Measurements from ENCODE around the gene SLC24A5. TPM values are rescaled to one million over a fixed set of nuclear protein-coding genes. Genes with fewer than 3 reads are reported as not detected.

The SLC24A5 gene
- total RNA-seq, 5 donors from 2014 or later (not counting 1 experiment from before 2014, with no cell fraction given): not detected

DNA sequence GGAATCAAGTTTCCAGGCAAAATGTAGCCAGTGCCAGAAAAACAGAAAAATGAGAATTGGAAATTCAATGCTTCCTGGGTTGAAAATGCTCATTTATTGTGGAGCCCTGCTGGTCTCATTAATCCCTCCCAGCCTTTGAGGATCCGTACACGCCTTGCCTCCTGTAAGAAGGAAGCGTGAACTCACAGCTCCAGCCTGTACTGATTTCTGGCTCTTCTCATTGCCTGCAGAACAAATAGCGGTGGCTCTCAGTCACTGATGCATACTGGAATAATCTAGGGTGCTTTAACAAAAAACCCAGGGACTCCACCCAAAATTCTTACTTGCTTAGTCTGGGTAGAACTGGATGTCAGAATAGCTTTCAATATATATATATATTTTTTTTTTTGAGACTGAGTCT, 29.3 kb upstream of the SLC24A5 start:
- 85% methylated on average over 3 of the region's 4 CpGs for WGBS (ENCODE audit: insufficient coverage)
- Mint-ChIP-seq H3K36me3 (no peaks in the 10 kb centered on the region), H3K4me3 (no peak overlapping the region), H3K9me3 (no peaks in the 10 kb centered on the region), H3K4me1 (no peaks in the 10 kb centered on the region), H3K27me3 (peaks cover 0 to 9% of the 10 kb centered on the region in 2 donors), H3K27ac (no peak overlapping the region)
- H3K27me3 ChIP-seq (replicated peaks in 1 of 2; ENCODE audit: control insufficient read depth in 2 of 2, extremely low read depth in 1 of 2, insufficient read depth in 2 of 2, low read length in 1 of 2): no peaks in the 10 kb centered on the region
- no peaks in the 10 kb centered on the region for H3K9me3 ChIP-seq
- CTCF ChIA-PET: no interaction called here
- DNase-seq: no peak
- POLR2A ChIA-PET: no interaction called here
- H3K36me3 ChIP-seq (ENCODE audit: control insufficient read depth in 2 of 2, extremely low read depth in 1 of 2, insufficient read depth in 1 of 2, low read length in 1 of 2): no peaks in the 10 kb centered on the region
- no peaks in the 10 kb centered on the region for H3K4me1 ChIP-seq (ENCODE audit: control insufficient read depth in 1 of 2, extremely low read depth in 1 of 2, insufficient read depth in 2 of 2, low read length in 2 of 2)
- H3K4me3 ChIP-seq (ENCODE audit: control insufficient read depth in 1 of 2, extremely low read depth in 1 of 2, low read length in 1 of 2): no peak overlapping the region
- no peak for ATAC-seq (replicated peaks in 1 of 4)
- no peak overlapping the region for H3K27ac ChIP-seq (ENCODE audit: low read length)

GRCh38 chr15:48096355-48096786, 24.4 kb upstream of the SLC24A5 start:
- no peak for ATAC-seq (replicated peaks in 1 of 4)
- no peak overlapping the region for H3K27ac Mint-ChIP-seq
- no peaks in the 10 kb centered on the region for H3K9me3 ChIP-seq
- no peak overlapping the region for H3K4me3 Mint-ChIP-seq
- H3K4me3 ChIP-seq (ENCODE audit: control insufficient read depth in 1 of 2, extremely low read depth in 1 of 2, low read length in 1 of 2): no peak overlapping the region
- H3K36me3 ChIP-seq (ENCODE audit: control insufficient read depth in 2 of 2, extremely low read depth in 1 of 2, insufficient read depth in 1 of 2, low read length in 1 of 2): no peaks in the 10 kb centered on the region
- 53% methylated on average over 2 of the region's 4 CpGs for WGBS (ENCODE audit: insufficient coverage)
- H3K36me3 Mint-ChIP-seq: no peaks in the 10 kb centered on the region
- no peaks in the 10 kb centered on the region for H3K9me3 Mint-ChIP-seq
- H3K27me3 ChIP-seq (replicated peaks in 1 of 2; ENCODE audit: control insufficient read depth in 2 of 2, extremely low read depth in 1 of 2, insufficient read depth in 2 of 2, low read length in 1 of 2): peaks cover 0 to 3% of the 10 kb centered on the region in 2 experiments
- H3K4me1 ChIP-seq (ENCODE audit: control insufficient read depth in 1 of 2, extremely low read depth in 1 of 2, insufficient read depth in 2 of 2, low read length in 2 of 2): no peaks in the 10 kb centered on the region
- H3K27ac ChIP-seq (ENCODE audit: low read length): no peak overlapping the region
- peaks cover 2 to 23% of the 10 kb centered on the region in 2 donors for H3K27me3 Mint-ChIP-seq
- no peaks in the 10 kb centered on the region for H3K4me1 Mint-ChIP-seq
- ChIA-PET POLR2A (no interaction called here), CTCF (no interaction called here)
- no peak for DNase-seq

- no peak for ATAC-seq (replicated peaks in 1 of 4)
- Histone ChIP-seq H3K4me1 (ENCODE audit: control insufficient read depth in 1 of 2, extremely low read depth in 1 of 2, insufficient read depth in 2 of 2, low read length in 2 of 2) (no peaks in the 10 kb centered on the region), H3K27ac (ENCODE audit: low read length) (no peak overlapping the region), H3K4me3 (ENCODE audit: control insufficient read depth in 1 of 2, extremely low read depth in 1 of 2, low read length in 1 of 2) (no peak overlapping the region), H3K27me3 (replicated peaks in 1 of 2; ENCODE audit: control insufficient read depth in 2 of 2, extremely low read depth in 1 of 2, insufficient read depth in 2 of 2, low read length in 1 of 2) (peaks cover 0 to 3% of the 10 kb centered on the region in 2 experiments), H3K9me3 (no peaks in the 10 kb centered on the region), H3K36me3 (ENCODE audit: control insufficient read depth in 2 of 2, extremely low read depth in 1 of 2, insufficient read depth in 1 of 2, low read length in 1 of 2) (no peaks in the 10 kb centered on the region)
- H3K27ac Mint-ChIP-seq: no peak overlapping the region
- H3K9me3 Mint-ChIP-seq: no peaks in the 10 kb centered on the region
- WGBS (ENCODE audit: insufficient coverage): 85% methylated on average over 1 of the region's 2 CpGs
- no peaks in the 10 kb centered on the region for H3K36me3 Mint-ChIP-seq
- no peak overlapping the region for H3K4me3 Mint-ChIP-seq
- H3K4me1 Mint-ChIP-seq: no peaks in the 10 kb centered on the region
- ChIA-PET POLR2A (no interaction called here), CTCF (no interaction called here)
- DNase-seq: no peak
- peaks cover 2 to 23% of the 10 kb centered on the region in 2 donors for H3K27me3 Mint-ChIP-seq
Measured at GRCh38 chr15:48096813-48097212, 24.0 kb upstream of the SLC24A5 start.

DNA sequence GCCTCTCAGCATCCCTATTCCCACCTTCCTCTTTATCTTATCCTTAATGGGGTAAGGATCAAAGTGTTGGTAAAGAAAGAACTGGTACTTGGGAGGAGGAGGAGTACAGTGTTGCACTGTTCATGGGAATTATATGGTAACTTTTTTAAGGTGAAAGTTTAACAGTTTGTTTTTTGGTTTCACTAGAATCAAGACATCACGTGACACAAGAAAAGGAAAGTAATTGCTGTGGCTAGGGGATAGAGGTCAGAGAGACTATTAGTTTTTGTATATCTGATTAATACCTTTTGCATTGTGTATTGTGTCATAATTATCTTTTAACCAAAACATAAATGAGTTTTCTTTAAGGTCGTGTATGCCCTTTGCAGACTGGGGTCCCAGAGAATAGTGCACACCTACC, 23.5 kb upstream of the SLC24A5 start:
- Histone ChIP-seq H3K4me3 (ENCODE audit: control insufficient read depth in 1 of 2, extremely low read depth in 1 of 2, low read length in 1 of 2) (no peak overlapping the region), H3K27me3 (replicated peaks in 1 of 2; ENCODE audit: control insufficient read depth in 2 of 2, extremely low read depth in 1 of 2, insufficient read depth in 2 of 2, low read length in 1 of 2) (peaks cover 0 to 3% of the 10 kb centered on the region in 2 experiments), H3K9me3 (no peaks in the 10 kb centered on the region), H3K36me3 (ENCODE audit: control insufficient read depth in 2 of 2, extremely low read depth in 1 of 2, insufficient read depth in 1 of 2, low read length in 1 of 2) (no peaks in the 10 kb centered on the region), H3K4me1 (ENCODE audit: control insufficient read depth in 1 of 2, extremely low read depth in 1 of 2, insufficient read depth in 2 of 2, low read length in 2 of 2) (no peaks in the 10 kb centered on the region), H3K27ac (ENCODE audit: low read length) (no peak overlapping the region)
- ATAC-seq (replicated peaks in 1 of 4): no peak
- H3K4me1 Mint-ChIP-seq: no peaks in the 10 kb centered on the region
- no peaks in the 10 kb centered on the region for H3K36me3 Mint-ChIP-seq
- no peaks in the 10 kb centered on the region for H3K9me3 Mint-ChIP-seq
- no CpG with 5 or more reads among the region's 2 CpGs for WGBS (ENCODE audit: insufficient coverage)
- POLR2A ChIA-PET: no interaction called here
- H3K4me3 Mint-ChIP-seq: no peak overlapping the region
- DNase-seq: no peak
- no peak overlapping the region for H3K27ac Mint-ChIP-seq
- CTCF ChIA-PET: no interaction called here
- H3K27me3 Mint-ChIP-seq: peaks cover 3 to 23% of the 10 kb centered on the region in 2 donors

GRCh38 chr15:48101376-48101961, 19.3 kb upstream of the SLC24A5 start:
- Histone ChIP-seq H3K4me1 (ENCODE audit: control insufficient read depth in 1 of 2, extremely low read depth in 1 of 2, insufficient read depth in 2 of 2, low read length in 2 of 2) (no peaks in the 10 kb centered on the region), H3K4me3 (ENCODE audit: control insufficient read depth in 1 of 2, extremely low read depth in 1 of 2, low read length in 1 of 2) (no peak overlapping the region), H3K27ac (ENCODE audit: low read length) (no peak overlapping the region), H3K9me3 (no peaks in the 10 kb centered on the region), H3K36me3 (ENCODE audit: control insufficient read depth in 2 of 2, extremely low read depth in 1 of 2, insufficient read depth in 1 of 2, low read length in 1 of 2) (no peaks in the 10 kb centered on the region), H3K27me3 (replicated peaks in 1 of 2; ENCODE audit: control insufficient read depth in 2 of 2, extremely low read depth in 1 of 2, insufficient read depth in 2 of 2, low read length in 1 of 2) (peaks cover 0 to 3% of the 10 kb centered on the region in 2 experiments)
- Mint-ChIP-seq H3K4me1 (no peaks in the 10 kb centered on the region), H3K27me3 (peaks cover 11 to 34% of the 10 kb centered on the region in 2 donors), H3K27ac (no peak overlapping the region), H3K9me3 (no peaks in the 10 kb centered on the region), H3K4me3 (no peak overlapping the region), H3K36me3 (no peaks in the 10 kb centered on the region)
- CTCF ChIA-PET: no interaction called here
- ATAC-seq (replicated peaks in 1 of 4): no peak
- WGBS (ENCODE audit: insufficient coverage): 80% methylated on average over 2 of the region's 6 CpGs
- POLR2A ChIA-PET: no interaction called here
- no peak for DNase-seq

DNA sequence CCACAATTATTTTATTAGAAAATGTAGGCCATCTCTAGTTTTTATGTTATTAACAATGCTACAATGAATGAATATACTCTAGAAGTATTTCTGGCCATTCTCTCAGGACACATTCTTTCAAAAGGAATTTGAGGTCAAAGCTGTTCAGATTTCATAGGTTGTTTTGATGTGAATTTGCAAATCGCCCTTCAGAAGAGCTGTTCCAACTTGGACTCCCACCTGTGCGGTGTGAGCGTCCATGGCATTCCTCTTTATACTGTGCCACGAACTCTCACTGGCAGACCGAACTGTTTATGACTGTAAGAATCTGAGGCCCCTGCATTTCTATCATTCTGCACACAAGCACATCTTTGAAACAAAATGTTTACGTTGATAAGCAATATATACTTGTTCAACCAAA, 18.6 kb upstream of the SLC24A5 start:
- no peak for DNase-seq
- Mint-ChIP-seq H3K27me3 (peaks cover 17 to 36% of the 10 kb centered on the region in 2 donors), H3K36me3 (no peaks in the 10 kb centered on the region), H3K4me1 (no peaks in the 10 kb centered on the region), H3K27ac (no peak overlapping the region), H3K4me3 (no peak overlapping the region), H3K9me3 (no peaks in the 10 kb centered on the region)
- ChIA-PET POLR2A (no interaction called here), CTCF (no interaction called here)
- H3K9me3 ChIP-seq: no peaks in the 10 kb centered on the region
- peaks cover 0 to 3% of the 10 kb centered on the region in 2 experiments for H3K27me3 ChIP-seq (replicated peaks in 1 of 2; ENCODE audit: control insufficient read depth in 2 of 2, extremely low read depth in 1 of 2, insufficient read depth in 2 of 2, low read length in 1 of 2)
- no peaks in the 10 kb centered on the region for H3K36me3 ChIP-seq (ENCODE audit: control insufficient read depth in 2 of 2, extremely low read depth in 1 of 2, insufficient read depth in 1 of 2, low read length in 1 of 2)
- 91% methylated on average over 5 of the region's 6 CpGs for WGBS (ENCODE audit: insufficient coverage)
- ATAC-seq (replicated peaks in 1 of 4): no peak
- no peak overlapping the region for H3K27ac ChIP-seq (ENCODE audit: low read length)
- H3K4me1 ChIP-seq (ENCODE audit: control insufficient read depth in 1 of 2, extremely low read depth in 1 of 2, insufficient read depth in 2 of 2, low read length in 2 of 2): no peaks in the 10 kb centered on the region
- no peak overlapping the region for H3K4me3 ChIP-seq (ENCODE audit: control insufficient read depth in 1 of 2, extremely low read depth in 1 of 2, low read length in 1 of 2)

DNA sequence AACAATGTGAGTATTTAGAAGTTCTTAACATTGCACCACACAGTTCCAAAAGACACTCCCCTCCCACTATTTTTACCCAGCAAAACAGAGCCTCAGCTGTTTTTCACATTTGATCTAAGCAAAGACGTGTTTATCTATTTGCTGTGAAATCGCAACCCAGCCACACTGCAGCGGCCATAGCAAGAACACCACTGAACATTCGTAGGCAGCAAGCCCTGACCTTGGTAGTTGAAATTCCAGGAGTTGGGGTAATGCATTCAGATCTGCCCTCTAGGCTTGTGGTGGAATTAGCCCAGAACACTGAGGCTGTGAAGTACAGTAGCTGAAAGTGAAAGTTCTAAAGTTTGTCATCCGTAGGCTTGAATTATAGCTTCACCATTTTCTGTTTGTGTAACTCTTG, 17.1 kb upstream of the SLC24A5 start:
- WGBS (ENCODE audit: insufficient coverage): 84% methylated on average over 5 of the region's 5 CpGs
- Mint-ChIP-seq H3K27ac (no peak overlapping the region), H3K4me1 (no peaks in the 10 kb centered on the region), H3K4me3 (no peak overlapping the region), H3K27me3 (peaks cover 23 to 37% of the 10 kb centered on the region in 2 donors), H3K9me3 (no peaks in the 10 kb centered on the region), H3K36me3 (no peaks in the 10 kb centered on the region)
- H3K9me3 ChIP-seq: no peaks in the 10 kb centered on the region
- POLR2A ChIA-PET: no interaction called here
- H3K4me3 ChIP-seq (ENCODE audit: control insufficient read depth in 1 of 2, extremely low read depth in 1 of 2, low read length in 1 of 2): no peak overlapping the region
- H3K27me3 ChIP-seq (replicated peaks in 1 of 2; ENCODE audit: control insufficient read depth in 2 of 2, extremely low read depth in 1 of 2, insufficient read depth in 2 of 2, low read length in 1 of 2): peaks cover 0 to 3% of the 10 kb centered on the region in 2 experiments
- H3K27ac ChIP-seq (ENCODE audit: low read length): no peak overlapping the region
- no peaks in the 10 kb centered on the region for H3K4me1 ChIP-seq (ENCODE audit: control insufficient read depth in 1 of 2, extremely low read depth in 1 of 2, insufficient read depth in 2 of 2, low read length in 2 of 2)
- ATAC-seq (replicated peaks in 1 of 4) (no peak), DNase-seq (no peak)
- CTCF ChIA-PET: no interaction called here
- no peaks in the 10 kb centered on the region for H3K36me3 ChIP-seq (ENCODE audit: control insufficient read depth in 2 of 2, extremely low read depth in 1 of 2, insufficient read depth in 1 of 2, low read length in 1 of 2)

Data from T-cell (primary cell).